ENCODE results near the gene MISP.

MISP gene

DNA sequence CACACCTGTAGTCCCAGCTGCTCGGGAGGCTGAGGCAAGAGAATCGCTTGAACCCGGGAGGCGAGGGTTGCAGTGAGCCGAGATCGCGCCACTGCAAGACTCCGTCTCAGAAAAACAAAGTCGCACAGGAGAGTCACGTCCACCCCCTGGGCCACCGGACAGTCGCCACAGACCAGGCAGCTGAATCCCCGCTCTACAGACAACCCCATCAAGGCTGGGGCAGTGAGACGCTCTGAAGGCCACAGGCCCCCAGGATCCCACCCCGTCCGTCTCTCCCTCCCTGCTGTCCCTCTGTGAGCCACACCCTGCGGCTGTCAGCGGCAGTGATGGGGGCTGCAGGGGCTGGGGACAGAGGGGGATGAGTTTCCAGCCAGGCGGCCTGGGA, 30.9 kb downstream of the MISP start:
- no peak for DNase-seq

DNA sequence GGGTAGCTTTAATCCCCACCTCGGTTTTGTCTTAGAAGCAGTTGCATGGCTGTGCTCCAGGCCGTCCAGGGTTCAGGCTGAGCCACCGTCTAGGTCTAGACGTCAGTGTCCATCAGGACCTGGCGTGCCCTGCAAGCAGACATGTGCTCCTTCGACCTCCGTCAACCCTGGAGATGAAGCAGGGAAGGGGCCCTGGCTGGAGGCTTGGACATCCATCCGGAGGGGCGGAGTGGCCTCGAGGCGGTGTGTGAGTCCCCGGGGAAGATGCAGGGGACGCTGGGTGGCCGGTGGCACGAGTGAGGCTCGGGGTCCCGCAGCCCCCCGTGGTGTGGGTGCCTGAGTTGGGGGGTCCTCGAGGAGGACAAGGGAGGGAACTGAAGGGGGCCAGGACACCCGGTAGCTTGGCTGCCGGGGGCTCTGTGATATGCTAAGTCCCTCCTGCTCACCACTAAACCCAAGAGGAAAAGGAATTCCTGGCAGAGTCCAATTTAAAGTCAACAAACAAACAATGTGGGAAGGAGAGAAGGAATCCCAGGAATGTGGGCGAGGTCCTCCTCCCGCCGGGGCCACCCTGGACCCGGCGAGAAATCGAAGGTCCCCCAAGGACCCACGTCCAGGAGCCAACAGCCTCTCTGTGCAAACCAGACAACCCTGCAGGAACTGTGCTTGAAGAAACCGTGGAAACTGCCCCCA, 31.4 kb downstream of the MISP start:
- no peak for DNase-seq

DNA sequence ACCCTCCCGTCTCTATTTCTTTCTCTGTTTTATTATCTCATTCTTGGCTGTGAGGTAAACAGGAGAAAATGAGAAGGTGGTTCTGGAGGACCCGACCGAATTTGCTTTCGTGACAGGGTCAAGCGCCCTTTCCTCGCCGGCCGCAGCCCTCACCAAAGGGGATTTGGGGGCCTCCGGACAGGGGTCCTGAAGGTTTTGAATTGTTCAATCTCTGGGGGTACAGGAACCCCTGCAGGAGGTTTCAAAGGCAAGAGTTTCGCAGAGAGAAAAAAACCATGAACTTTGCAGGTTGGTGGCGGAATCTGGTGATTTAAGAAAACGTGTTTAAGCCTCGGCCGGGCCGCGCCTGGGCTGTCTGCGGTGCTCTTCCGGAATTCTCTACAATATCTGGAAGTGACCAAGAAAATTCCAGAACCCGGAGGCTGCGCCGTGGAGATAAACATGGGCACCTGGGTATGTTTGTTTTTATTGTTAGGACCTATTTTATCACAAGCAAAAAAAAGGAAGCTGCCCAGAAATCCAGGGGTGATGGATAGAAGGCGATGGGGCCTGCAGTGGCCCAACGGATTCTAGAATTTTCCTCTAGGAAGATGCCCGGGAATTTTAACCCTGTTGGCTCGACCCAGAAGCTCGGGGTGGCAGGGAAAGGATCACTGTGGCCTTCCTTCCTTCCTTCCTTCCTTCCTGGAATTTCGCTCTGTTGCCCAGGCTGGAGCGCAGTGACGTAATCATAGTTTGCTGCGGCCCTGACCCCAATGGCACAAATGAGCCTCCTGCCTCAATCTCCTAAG, 32.2 kb downstream of the MISP start:
- DNase-seq: no peak

GRCh38 chr19:784541-784940, 33.6 kb downstream of the MISP start:
- no peak for DNase-seq

DNA sequence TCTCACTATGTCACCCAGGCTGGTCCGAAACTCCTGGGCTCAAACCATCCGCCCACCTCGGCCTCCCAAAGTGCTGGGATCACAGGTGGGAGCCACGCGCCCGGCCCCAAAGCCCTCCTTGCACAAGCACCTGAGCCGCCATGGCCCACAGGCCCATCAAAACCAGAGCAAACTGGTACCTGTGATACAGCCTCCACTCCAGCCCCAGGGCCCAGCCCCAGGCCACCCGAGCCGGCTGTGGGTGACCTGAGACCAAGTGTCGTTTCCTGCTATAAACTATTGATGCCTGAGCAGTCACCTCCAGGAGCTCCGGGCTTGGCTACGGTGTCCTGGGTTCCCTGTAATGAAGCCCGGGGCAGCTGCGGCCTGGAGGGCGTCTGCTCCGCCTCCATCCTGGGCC, 36.6 kb downstream of the MISP start:
- no peak for DNase-seq

GRCh38 chr19:788686-788982, 37.7 kb downstream of the MISP start:
- no peak for DNase-seq

- no peak for DNase-seq
Observed at GRCh38 chr19:788983-789700, 38.2 kb downstream of the MISP start.

DNA sequence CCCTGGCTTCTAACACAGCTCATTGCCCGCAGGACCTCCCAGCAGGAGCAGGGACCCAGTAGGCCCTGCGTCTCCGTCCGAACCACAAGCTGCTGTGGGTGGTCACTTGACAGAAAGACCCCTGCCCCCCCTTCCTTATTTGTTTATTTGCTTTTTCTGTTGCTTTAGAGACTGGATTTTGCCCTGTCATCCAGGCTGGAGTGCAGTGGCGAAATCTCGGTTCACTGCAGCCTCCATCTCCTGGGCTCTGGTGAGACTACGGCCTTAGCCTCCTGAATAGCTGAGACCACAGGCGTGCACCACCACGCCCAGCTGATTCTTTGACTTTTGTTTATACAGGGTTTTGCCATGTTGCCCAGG, 38.8 kb downstream of the MISP start:
- no peak for DNase-seq

DNA sequence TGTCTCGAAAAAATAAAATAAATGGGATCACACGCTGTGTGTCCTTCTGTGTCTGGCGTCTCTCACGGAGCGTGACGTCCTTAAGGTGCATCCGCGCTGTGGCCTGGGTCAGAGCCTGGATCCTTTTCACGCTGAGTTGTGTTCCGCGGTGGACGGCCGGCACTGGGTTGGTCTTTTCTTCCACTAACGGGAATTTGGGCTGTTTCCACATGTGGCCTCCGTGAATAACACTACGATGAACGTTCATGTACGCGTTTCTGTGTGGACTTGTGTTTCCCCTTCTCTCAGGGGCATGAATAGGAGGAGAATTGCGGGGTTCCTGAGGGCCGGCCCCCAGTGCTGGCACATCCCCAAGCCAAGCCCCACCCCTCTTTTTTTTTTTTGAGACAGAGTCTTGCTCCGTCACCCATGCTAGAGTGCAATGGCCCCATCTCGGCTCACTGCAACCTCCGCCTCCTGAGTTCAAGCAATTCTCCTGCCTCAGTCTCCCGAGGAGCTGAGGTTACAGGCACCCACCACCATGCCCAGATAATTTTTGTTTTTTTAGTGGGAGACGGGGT, 40.2 kb downstream of the MISP start:
- no peak for DNase-seq

DNA sequence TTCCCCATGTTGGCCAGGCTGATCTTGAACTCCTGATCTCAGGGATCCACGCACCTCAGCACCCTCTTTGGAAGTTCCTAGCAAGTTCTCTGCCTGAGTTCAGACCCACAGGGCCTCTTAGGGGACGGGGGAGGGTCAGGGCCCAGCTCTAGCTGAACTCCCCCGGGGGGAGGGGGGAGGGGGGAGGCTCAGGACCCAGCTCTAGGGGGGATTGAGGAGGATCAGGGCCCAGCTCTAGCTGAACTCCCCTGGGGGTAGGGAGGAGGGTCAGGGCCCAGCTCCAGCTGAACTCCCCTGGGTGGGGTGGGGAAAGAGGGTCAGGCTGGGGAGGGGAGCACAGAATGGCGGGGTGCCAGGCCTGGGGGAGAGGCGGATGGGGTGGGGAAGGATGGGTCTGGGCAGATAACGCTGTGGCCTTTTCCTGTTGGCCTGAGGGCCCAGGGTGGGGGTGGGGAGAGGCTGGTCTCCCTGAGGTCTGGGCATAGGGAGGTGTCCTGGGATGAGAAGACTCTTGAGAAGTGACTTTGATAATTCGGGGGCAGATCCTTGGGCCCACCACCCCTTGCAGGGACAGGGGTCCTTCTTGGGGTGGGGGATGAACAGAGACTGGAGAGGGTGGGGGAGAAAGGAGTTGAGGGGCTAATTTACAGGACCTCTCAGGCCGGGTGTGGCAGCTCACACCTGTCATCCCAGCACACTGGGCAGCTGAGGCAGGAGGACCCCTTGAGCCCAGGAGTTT, 40.8 kb downstream of the MISP start:
- no peak for DNase-seq

DNA sequence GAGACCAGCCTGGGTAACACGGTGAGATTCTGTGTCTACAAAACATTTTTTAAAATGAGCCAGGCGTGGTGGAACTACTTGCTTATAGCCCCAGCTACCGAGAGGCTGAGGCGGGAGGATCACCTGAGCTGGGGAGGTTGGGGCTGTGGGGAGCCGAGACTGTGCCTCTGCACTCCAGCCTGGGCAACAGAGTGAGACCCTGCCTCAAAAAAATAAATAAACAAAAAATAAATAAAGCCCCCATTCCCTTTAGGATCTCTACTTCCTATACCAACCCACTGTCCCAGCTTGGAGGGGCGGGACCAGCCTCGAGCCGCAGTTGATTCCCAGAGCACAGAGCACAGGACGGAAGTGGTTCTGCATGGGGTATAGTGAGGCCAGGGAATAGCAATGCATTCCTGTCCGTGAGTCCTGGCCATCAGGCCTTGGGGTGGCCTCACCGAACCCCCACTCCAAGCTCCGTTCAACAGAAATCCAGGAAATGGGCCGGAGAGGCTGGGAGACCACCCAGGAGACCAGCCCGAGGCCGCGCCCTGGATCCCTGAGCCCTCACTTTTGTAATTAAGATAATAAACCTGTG, 41.5 kb downstream of the MISP start:
- no peak for DNase-seq

DNA sequence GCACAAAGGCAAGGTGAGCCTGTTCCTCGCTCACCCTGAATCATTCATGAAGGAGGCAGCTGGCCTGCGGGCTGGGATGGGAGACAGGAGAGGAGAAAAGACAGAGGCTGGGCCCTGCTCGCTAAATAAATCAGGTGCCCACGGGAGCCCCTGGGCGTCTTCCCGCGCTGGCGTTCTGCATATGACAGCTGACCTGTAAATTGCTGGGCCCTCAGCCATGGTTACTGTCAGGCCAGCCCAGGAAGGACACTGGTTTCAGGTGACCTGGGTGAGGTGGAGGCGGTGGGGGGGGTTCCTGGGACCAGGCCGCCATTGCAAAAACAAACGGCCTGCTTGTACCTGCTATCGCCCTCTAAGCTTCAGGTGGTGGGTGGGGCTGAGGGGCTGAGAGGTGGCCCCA, 42.9 kb downstream of the MISP start:
- no peak for DNase-seq

- DNase-seq: no peak
Observed at GRCh38 chr19:795073-795611, 44.2 kb downstream of the MISP start.

DNA sequence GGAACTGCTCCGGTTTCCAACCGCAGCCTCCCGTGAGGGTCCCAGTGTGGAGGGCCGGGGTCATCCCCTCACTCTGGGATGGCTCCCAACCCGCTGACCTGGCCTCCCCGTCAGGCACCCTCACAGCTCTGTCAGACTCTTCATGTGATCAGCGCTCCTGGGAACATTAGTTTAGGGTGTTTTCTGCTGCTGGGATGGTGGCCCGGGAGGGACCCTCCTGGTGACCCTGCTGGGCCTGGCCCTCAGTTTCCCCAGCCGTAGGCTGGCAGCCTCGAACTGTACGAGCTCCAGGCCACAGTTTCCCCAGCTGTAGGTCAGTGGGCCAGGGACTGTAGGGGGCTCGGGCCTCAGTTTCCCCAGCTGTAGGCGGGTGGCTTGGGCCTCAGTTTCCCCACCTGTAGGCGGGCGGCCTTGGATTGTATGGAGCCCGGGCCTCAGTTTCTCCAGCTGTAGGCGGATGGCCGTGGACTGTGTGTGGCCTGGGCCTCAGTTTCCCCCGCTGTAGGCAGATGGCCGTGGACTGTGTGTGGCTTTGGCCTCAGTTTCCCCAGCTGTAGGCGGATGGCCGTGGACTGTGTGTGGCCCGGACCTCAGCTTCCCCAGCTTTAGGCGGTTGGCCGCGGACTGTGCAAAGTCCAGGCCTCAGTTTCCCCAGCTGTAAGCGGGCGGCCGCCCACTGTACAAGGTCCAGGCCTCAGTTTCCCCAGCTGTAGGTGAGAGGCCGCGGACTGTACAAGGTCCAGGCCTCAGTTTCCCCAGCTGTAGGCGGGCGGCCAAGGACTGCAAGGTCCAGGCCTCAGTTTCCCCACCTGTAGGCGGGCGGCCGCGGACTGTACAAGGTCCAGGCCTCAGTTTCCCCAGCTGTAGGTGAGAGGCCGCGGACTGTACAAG, 45.0 kb downstream of the MISP start:
- DNase-seq: no peak

DNA sequence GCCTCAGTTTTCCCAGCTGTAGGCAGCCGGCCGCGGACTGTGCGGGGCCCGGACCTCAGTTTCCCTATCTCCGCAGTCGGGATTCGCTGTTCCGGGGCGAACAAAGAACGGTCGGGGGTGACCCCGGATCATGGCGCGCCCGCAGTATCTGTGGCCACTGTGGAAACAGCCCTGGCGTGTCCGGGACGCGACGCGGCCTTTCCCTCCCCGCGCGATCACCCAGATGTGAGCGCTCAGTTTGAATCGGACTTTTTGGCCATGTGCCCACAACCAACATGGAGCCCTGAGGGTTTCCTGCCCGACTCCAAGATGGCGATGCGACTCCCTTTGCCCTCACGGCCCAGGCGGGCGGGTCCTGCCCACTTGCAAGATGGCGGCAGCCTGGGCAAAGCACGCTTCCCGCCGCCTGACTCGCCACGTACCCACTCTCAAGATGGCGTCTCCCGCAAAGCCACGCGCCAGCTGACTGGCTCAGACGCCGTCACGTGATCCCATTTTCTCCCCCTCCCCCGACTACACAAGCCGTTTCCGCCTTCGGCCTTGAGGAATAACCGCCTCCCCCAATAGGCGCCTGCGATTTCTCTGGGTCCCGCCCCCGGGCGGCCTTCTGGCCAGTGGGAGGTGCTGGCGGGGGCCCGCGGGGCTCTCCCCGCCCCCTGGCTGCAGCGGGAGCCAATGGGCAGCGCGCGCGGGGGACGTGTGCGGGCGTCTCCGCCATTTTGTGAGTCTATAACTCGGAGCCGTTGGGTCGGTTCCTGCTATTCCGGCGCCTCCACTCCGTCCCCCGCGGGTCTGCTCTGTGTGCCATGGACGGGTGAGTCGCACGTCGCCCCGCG, 46.0 kb downstream of the MISP start, which contains the start of gene PTBP1:
Gene PTBP1 (plus strand): TSS at position 761 of the 836 bp plus-strand sequence. CDS start 46 bp downstream, at position 807.
- peak; percentile 97 for DNase-seq

- peak; percentile 86 for DNase-seq
Observed at GRCh38 chr19:797528-798414, 46.9 kb downstream of the MISP start.

DNA sequence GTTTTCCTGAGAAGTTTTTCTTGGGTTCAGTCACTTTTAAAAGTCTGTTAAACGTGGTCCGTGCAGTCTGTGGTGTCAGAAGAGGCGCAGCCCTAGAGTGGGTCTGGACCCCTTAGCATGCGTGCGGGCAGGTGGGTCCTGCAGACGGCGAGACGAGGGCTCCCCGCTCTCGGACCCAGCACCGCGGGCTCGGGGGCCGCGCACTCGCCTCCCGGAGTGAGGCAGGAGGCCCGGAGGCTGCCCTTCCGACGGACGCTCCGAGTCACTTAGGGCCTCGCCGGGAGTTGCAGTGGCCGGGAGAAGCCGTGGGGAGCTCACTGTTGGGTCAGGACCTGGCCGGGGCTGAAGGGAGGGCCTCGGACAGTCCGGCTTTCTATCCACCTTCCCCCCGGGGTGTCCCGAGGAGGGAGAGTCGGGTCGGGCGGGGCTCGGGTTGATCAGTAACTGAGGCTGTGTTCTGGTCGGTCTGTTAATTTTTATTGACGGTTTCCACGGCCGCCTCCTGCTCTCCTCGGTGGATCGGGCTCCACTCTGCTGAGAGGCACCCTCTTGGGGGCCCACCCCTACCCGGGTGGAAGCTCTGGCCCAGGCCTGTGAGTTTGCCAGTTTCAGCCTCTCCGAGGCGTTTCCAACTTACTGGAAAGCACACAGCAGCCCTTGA, 47.6 kb downstream of the MISP start:
- DNase-seq: no peak

DNA sequence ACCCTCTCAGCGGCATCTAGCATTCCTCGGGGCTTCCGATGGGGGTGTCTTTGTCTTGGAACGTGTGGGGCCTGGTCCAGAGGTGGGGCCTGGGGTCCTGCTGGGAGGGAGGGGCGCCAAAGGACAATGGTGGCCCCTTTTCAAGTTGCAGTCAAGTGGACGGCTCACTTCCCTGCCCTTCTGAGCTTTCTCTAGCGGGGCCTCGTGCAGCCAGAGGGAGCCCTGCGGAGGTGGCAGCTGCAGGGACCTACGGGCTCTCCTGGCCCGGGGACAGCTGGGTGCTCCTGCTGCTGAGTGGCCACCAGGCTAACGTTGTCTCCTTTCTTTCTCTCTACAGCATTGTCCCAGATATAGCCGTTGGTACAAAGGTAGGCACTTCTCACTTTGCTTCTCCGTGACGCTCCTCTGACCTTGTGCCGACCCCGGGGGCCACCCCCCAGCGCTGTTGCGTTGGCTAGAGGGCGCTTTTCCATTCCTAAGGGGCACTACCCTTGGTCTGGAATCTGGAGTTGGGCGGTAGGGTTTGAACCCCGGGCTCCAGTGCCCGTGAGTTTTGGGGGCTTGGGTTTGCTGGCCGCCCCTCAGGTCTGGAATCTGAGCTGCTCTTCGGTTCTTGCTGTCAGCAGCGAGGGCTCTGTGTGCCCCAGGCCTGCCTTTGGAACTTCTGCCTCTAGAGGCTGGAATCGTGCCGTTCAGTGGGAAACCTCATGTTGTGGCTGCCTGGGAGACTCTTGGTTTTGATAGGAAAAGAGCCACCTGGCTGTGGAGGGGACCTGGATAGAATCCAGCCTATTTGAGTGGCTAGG, 48.4 kb downstream of the MISP start:
- DNase-seq: no peak
